ENCODE data around the gene GRIK1.
A peak's percentile ranks its signal among the peaks of the same experiment; 100 is the strongest.

The GRIK1 gene

DNA sequence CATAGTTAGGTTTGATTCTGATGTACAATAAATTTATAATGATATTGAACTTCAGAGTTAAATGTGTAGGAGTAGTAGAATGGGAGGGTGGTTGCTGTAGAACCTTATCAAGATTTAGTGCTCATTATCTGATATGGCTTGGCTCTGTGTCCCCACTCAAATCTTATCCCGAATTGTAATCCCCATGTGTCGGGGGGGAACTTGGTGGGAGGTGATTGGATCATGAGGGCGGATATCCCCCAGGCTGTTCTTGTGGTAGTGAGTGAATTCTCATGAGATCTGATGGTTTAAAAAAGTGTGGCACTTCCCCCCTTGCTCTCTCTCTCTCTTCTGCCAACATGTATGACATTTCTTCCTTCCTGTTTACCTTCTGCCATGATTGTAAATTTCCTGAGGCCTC lies 265.5 kb downstream of the GRIK1 start:
- H3K4me3 ChIP-seq (ENCODE audit: low read depth, low read length) = no peak overlapping the region

DNA sequence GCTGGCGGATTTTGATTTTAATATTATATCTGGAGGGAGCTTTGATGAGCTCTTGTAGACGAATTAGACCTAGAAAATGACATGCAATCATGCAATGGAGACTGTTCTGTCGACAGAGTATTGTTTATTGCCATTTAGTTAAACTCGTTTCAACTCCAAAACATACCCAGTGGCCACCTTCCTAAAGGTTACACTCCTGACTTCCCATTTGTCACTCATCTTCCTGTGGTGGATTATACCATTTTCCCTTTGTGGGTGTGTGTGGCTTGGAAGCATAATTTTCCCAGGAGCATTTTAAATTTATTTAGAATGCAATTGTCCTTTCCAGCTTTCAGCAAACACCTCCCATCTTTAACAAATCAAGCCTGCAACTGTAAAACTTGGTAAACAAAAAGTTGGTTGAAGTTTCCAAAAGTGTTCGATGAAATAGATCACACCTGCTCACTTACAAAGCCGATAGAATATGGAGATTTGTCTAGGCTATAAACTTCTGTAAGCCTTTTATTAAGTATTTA lies 266.6 kb downstream of the GRIK1 start:
- H3K4me3 ChIP-seq (ENCODE audit: low read depth, low read length) = no peak overlapping the region
- TF ChIP-seq, protein P1, sequence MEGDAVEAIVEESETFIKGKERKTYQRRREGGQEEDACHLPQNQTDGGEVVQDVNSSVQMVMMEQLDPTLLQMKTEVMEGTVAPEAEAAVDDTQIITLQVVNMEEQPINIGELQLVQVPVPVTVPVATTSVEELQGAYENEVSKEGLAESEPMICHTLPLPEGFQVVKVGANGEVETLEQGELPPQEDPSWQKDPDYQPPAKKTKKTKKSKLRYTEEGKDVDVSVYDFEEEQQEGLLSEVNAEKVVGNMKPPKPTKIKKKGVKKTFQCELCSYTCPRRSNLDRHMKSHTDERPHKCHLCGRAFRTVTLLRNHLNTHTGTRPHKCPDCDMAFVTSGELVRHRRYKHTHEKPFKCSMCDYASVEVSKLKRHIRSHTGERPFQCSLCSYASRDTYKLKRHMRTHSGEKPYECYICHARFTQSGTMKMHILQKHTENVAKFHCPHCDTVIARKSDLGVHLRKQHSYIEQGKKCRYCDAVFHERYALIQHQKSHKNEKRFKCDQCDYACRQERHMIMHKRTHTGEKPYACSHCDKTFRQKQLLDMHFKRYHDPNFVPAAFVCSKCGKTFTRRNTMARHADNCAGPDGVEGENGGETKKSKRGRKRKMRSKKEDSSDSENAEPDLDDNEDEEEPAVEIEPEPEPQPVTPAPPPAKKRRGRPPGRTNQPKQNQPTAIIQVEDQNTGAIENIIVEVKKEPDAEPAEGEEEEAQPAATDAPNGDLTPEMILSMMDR (IDR thresholded peaks at IDR 0.05; ENCODE audit: borderline replicate concordance, insufficient read depth, low read depth, low read length) = no peak

More for the DNA sequence above, 265.5 kb downstream of the GRIK1 start:
- TF ChIP-seq, protein P1 (IDR thresholded peaks at IDR 0.05; ENCODE audit: borderline replicate concordance, insufficient read depth, low read depth, low read length) = no peak

DNA sequence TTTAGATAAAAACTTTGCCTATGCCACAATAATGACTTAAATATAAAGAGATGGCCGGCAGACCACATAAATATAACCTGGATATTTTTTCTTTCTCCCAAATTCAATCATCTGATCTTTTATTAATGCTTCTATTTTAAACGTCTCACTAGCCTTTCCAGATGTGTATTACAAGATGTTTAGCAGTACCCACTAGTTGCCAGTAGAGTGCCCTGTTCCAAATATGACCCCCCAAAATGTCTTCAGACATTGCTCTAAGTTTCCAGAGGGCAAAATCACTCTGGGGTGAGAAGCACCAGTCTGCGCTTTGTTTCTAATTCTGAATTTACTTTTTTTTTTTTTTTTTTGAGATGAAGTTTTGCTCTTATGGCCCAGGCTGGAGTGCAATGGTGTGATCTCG lies 268.1 kb downstream of the GRIK1 start:
- TF ChIP-seq, protein P1 (IDR thresholded peaks at IDR 0.05; ENCODE audit: borderline replicate concordance, insufficient read depth, low read depth, low read length) = peak; percentile 10; the same call in 1 of the 2 replicates
- no peak overlapping the region for H3K4me3 ChIP-seq (ENCODE audit: low read depth, low read length)

DNA sequence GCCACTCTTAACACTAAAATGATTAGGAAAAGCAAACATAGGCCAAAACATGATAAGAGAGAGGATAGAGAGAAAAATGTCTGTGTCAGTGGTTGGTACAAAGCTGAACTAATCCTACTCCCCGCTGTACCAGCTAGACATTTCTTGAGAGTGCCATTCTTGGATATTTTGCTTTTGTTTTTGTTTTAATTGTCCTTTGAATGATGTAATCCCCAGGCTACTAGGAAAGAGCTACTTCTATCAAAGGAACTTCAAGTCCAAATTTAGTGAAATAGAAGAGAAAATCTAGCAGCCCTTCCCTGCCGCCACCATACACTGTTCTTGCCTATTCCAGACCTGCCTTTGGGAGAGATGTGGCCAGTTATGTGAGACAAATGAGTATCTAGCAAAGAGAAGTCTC lies 269.6 kb downstream of the GRIK1 start:
- H3K4me3 ChIP-seq (ENCODE audit: low read depth, low read length) = no peak overlapping the region
- TF ChIP-seq, protein P1 (IDR thresholded peaks at IDR 0.05; ENCODE audit: borderline replicate concordance, insufficient read depth, low read depth, low read length) = no peak

DNA sequence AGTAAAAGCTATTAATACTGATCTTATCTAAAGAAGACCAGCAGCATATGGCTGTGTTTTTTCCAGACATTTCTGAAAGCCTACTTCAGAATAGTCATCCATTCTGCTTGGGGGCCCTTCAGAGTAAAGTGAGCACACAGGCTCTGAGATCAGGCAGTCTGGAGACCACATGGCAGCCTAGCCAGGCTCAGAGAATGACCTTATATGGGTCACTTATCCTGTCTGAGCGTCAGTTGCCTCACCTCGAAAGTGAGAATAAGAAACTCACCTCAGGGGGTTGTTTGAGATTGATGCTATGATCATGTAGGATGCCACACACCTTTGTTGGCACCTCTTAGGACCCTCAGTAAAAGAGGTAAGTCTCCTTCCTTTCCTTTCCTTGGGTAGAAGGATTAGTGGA lies 270.4 kb downstream of the GRIK1 start:
- TF ChIP-seq, protein P1 (IDR thresholded peaks at IDR 0.05; ENCODE audit: borderline replicate concordance, insufficient read depth, low read depth, low read length) = no peak
- no peak overlapping the region for H3K4me3 ChIP-seq (ENCODE audit: low read depth, low read length)

DNA sequence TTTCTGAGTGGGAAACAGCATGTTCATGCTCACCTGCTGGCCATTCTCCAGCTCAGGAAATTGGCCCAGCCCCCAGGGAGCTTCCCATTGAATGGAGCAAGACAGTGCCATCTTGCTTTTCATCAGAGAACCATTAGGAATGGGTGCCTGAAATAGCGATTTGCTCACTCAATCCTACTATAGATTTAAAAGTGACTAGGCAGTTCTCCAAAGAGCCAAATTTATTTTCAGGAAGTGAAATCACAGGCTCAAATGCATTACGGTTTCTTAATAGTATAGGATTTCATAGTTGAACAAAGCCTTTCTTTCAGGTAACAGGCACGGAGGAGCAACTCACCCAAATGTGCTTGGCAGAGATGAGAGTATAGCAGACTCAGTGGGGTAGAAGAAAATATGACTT lies 272.1 kb downstream of the GRIK1 start:
- TF ChIP-seq, protein P1 (IDR thresholded peaks at IDR 0.05; ENCODE audit: borderline replicate concordance, insufficient read depth, low read depth, low read length) = no peak
- no peak overlapping the region for H3K4me3 ChIP-seq (ENCODE audit: low read depth, low read length)

DNA sequence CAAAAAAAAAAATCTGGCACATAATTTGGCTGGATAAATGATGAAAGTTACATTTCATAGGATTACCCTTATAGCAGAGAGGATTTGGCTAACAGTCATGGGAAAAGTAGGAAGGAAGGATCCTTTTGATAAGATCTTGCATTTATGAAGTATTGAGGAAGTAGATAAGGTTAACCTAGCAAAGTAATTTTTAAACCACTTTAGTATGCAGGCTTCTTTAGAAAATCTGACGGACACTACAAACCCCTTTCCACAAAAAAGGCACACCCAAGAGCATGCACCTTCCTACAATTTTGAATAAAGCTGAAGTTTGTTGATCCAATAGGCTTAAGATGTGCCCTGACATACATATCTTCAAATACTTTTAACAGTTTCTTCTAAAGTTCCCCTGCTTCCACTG lies 275.2 kb downstream of the GRIK1 start:
- TF ChIP-seq, protein P1 (IDR thresholded peaks at IDR 0.05; ENCODE audit: borderline replicate concordance, insufficient read depth, low read depth, low read length) = no peak
- no peak overlapping the region for H3K4me3 ChIP-seq (ENCODE audit: low read depth, low read length)

Data from GM12875 (cell line).